Transverse colon (tissue), 4 donors: ENCODE data around the gene TJP2. TPM values are rescaled to one million over a fixed set of nuclear protein-coding genes. Genes with fewer than 3 reads are reported as not detected.

ENCODE experiments used
- DNase-seq: peaks from one replicate; pipeline ENCODE4 v3.0.0-alpha.2; 2019
- H3K27ac ChIP-seq, 4 donors: fragments of 200-600 bp; sonication (generic); 2 replicates each; pipeline ENCODE4 v1.5.1; 2016 to 2018; ENCODE audit warnings: inconsistent platforms in 4 of 4
- H3K27me3 ChIP-seq: fragments of 200-600 bp; sonication (generic); 2 replicates; pipeline ENCODE4 v1.5.1; 2017; ENCODE audit warnings: inconsistent platforms
- H3K36me3 ChIP-seq, 4 donors: fragments of 200-600 bp; sonication (generic); 2 replicates each; pipeline ENCODE4 v1.5.1; 2017 to 2019; ENCODE audit warnings: inconsistent platforms in 4 of 4
- H3K4me1 ChIP-seq, 4 donors: fragments of 200-600 bp; sonication (generic); 2 replicates each; pipeline ENCODE4 v1.5.1; 2017 to 2020; ENCODE audit warnings: inconsistent platforms in 4 of 4
- H3K4me3 ChIP-seq, 4 donors: fragments of 200-600 bp; sonication (generic); 1 replicate in 1 of 4; 2 replicates in 3 of 4; pipeline versions ENCODE4 v1.5.1 to v1.6.1; 2017 to 2019; ENCODE audit warnings: inconsistent platforms in 4 of 4
- H3K9me3 ChIP-seq, 2 donors: fragments of 200-600 bp; sonication (generic); 2 replicates each; pipeline ENCODE4 v1.5.1; 2017 to 2019; ENCODE audit warnings: inconsistent platforms in 2 of 2
- CTCF ChIP-seq, 5 experiments: fragments of 200-600 bp in 3 of 5; fragments of 450-650 bp in 2 of 5; sonication (generic) in 3 of 5; IDR thresholded peaks; 1 replicate in 2 of 5; 2 replicates in 3 of 5; pipeline ENCODE4 v1.5.1; 2016 to 2017; ENCODE audit warnings: antibody characterized with exemption in 5 of 5, inconsistent platforms in 3 of 5, mild to moderate bottlenecking in 2 of 5, moderate library complexity in 1 of 5
- EP300 ChIP-seq: sonication (generic); formaldehyde crosslinking; IDR thresholded peaks from one replicate; pipeline ENCODE4 v1.6.1; 2017; ENCODE audit warnings: antibody characterized with exemption, low read depth
- POLR2A ChIP-seq: fragments of 450-650 bp; IDR thresholded peaks from one replicate; pipeline ENCODE4 v1.6.1; 2016; ENCODE audit warnings: antibody characterized with exemption, mild to moderate bottlenecking, moderate library complexity
- POLR2AphosphoS5 ChIP-seq, 3 donors: sonication (generic); formaldehyde crosslinking; IDR thresholded peaks; one replicate each; pipeline ENCODE4 v1.6.1; 2016; ENCODE audit warnings: antibody characterized with exemption in 3 of 3
- WGBS, 2 donors: methylation state at CpG; one replicate each; pipeline ENCODE4 v1.1.5; 2018; ENCODE audit warnings: low coverage in 1 of 2; 5-methylcytosine and 5-hydroxymethylcytosine counted together
- in situ Hi-C, 4 donors: fragments of 200-750 bp; cut with MboI; loops; one replicate each; pipeline versions ENCODE4 v1.15.0 to v1.15.1; 2017; ENCODE audit warnings: low sequenced_read_pairs in 3 of 4, low pct_ligation_motif_present in 1 of 4, low pct_unique_long_range_greater_than_20kb in 1 of 4
- intact Hi-C: fragments of 100-400 bp; cut with DNase I; formaldehyde crosslinking; loops from one replicate; pipeline ENCODE4 v1.15.1; 2023; ENCODE audit warnings: low total_unique reads
- total RNA-seq, 4 donors: library from RNA; depleted of rRNA; stranded (reverse); fragments of >200 nt; gene quantifications; one replicate each; pipeline ENCODE4 v1.1.0, GENCODE V29; 2016

Gene TJP2
- total RNA-seq, 4 donors from 2014 or later, result 128 to 282 (median 202) TPM

GRCh38 chr9:69276775-69277174 is 102.7 kb downstream of the TJP2 start:
- in situ Hi-C loops, result no loop called here

GRCh38 chr9:69279084-69279731 is 105.1 kb downstream of the TJP2 start:
- in situ Hi-C loops, result no loop called here

More at GRCh38 chr9:69276775-69277174, 102.7 kb downstream of the TJP2 start:
- Histone ChIP-seq H3K4me3 (no peak overlapping the region), H3K36me3 (no peaks in the 10 kb centered on the region), H3K9me3 (peaks cover 0 to 3% of the 10 kb centered on the region in 2 donors), H3K27ac (no peak overlapping the region), H3K27me3 (no peaks in the 10 kb centered on the region), H3K4me1 (no peaks in the 10 kb centered on the region)
- intact Hi-C loops, result no loop called here
- no peak for DNase-seq
- 80% methylated on average over 5 of the region's 5 CpGs; no CpG with 5 or more reads in 1 of the 2 donors for WGBS, 2 donors
- TF ChIP-seq POLR2A (no peak), POLR2AphosphoS5 (IDR thresholded peaks at IDR 0.05) (no peak)

GRCh38 chr9:69279733-69280132 is 105.7 kb downstream of the TJP2 start:
- H3K4me1 ChIP-seq, result no peaks in the 10 kb centered on the region
- no peak overlapping the region for H3K27ac ChIP-seq
- no peak for TF ChIP-seq EP300
- TF ChIP-seq CTCF (IDR thresholded peaks at IDR 0.05), result no peak
- TF ChIP-seq POLR2A, result no peak
- no peak for TF ChIP-seq POLR2AphosphoS5 (IDR thresholded peaks at IDR 0.05)
- intact Hi-C loops, result no loop called here
- 29 to 31% methylated on average over 3 of the region's 3 CpGs for WGBS, 2 donors
- no peak overlapping the region for H3K4me3 ChIP-seq
- H3K9me3 ChIP-seq, result peaks cover 0 to under 1% of the 10 kb centered on the region in 2 donors
- no peak for DNase-seq
- in situ Hi-C loops, result no loop called here
- no peaks in the 10 kb centered on the region for H3K36me3 ChIP-seq
- no peaks in the 10 kb centered on the region for H3K27me3 ChIP-seq

More at GRCh38 chr9:69279084-69279731, 105.1 kb downstream of the TJP2 start:
- no peak for DNase-seq
- intact Hi-C loops, result no loop called here
- Histone ChIP-seq H3K9me3 (peaks cover 0 to 3% of the 10 kb centered on the region in 2 donors), H3K4me3 (no peak overlapping the region), H3K36me3 (no peaks in the 10 kb centered on the region), H3K27me3 (no peaks in the 10 kb centered on the region), H3K4me1 (no peaks in the 10 kb centered on the region), H3K27ac (no peak overlapping the region)
- TF ChIP-seq POLR2A, result no peak
- TF ChIP-seq EP300, result no peak
- TF ChIP-seq CTCF (IDR thresholded peaks at IDR 0.05), result no peak
- TF ChIP-seq POLR2AphosphoS5 (IDR thresholded peaks at IDR 0.05), result no peak
- 67% methylated on average over 3 to 5 of the region's 5 CpGs for whole genome bisulfite sequencing, 2 donors

- Histone ChIP-seq H3K36me3 (no peaks in the 10 kb centered on the region), H3K4me3 (no peak overlapping the region), H3K27ac (no peak overlapping the region), H3K4me1 (no peaks in the 10 kb centered on the region), H3K27me3 (no peaks in the 10 kb centered on the region), H3K9me3 (no peaks in the 10 kb centered on the region)
- intact Hi-C loops (no loop called here), in situ Hi-C loops (no loop called here)
- TF ChIP-seq CTCF (IDR thresholded peaks at IDR 0.05), result no peak
- TF ChIP-seq POLR2AphosphoS5 (IDR thresholded peaks at IDR 0.05), result no peak
- TF ChIP-seq POLR2A, result no peak
- no peak for TF ChIP-seq EP300
- 50 to 78% methylated on average over 2 of the region's 2 CpGs for WGBS, 2 donors
- no peak for DNase-seq
Measured at GRCh38 chr9:69283003-69283402, 108.9 kb downstream of the TJP2 start.
